ENCODE results near the gene IDUA. TPM values are rescaled to one million over a fixed set of nuclear protein-coding genes. Genes with fewer than 3 reads are reported as not detected.

The IDUA gene
- polyA plus RNA-seq, 1 experiment: 13.2 TPM

DNA sequence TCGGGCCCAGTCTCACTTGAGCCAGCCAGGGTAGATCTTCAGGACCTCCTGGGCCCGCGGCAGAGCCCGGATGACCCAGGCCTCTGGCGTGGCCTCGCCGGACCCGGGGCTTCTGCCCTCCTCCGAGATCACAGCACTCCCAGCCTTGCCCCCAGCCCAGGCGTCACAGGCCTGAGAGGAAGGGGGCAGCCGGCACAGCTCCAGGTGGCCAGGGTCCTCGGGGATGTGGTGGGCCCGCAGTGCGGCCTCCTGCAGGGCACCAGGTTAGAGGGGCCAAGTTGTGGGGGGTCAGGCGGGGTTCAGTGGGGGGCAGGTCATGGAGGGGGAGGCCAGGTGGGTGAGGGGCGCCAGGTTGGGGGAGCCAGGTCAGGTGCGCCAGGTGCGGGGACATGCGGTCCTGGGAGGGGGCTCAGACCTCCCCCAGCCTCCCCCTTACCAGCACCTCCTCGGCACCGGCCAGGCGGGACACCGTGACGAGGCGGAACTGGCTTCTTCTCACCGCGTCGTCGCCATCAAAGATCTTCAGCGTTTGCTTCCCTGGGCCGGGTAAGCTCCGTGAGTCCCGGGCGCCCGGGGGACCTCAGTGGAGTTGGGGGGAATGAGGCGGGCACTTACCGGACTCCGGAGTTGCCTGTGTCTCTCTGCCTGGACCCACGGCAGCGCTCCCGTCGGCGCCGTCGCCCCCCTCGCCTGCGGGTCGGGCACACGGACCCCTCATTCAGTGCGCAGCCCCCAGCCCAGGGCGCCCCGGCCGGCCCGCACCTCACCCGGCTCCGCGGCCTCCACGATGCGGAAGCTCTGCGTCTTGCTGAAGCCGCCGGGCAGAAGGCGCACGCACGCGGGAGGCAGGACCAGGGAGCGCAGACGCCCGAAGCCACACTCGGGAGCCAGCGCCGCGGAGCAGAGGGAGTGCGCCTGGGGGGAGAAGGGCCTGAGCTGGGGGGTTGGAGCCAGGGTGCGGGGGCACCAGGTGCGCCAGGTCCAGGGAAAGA, 19.4 kb upstream of the IDUA start:
- POLR2A ChIA-PET: no interaction called here
- TF ChIP-seq, protein P1, sequence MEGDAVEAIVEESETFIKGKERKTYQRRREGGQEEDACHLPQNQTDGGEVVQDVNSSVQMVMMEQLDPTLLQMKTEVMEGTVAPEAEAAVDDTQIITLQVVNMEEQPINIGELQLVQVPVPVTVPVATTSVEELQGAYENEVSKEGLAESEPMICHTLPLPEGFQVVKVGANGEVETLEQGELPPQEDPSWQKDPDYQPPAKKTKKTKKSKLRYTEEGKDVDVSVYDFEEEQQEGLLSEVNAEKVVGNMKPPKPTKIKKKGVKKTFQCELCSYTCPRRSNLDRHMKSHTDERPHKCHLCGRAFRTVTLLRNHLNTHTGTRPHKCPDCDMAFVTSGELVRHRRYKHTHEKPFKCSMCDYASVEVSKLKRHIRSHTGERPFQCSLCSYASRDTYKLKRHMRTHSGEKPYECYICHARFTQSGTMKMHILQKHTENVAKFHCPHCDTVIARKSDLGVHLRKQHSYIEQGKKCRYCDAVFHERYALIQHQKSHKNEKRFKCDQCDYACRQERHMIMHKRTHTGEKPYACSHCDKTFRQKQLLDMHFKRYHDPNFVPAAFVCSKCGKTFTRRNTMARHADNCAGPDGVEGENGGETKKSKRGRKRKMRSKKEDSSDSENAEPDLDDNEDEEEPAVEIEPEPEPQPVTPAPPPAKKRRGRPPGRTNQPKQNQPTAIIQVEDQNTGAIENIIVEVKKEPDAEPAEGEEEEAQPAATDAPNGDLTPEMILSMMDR (IDR thresholded peaks at IDR 0.05; ENCODE audit: insufficient read depth, low read depth, low read length): no peak
- no peak for DNase-seq (ENCODE audit: low read depth)
- CTCF ChIA-PET: no interaction called here
- Histone ChIP-seq H3K36me3 (ENCODE audit: control insufficient read depth, insufficient read depth, low read length) (peaks cover 25% of the 10 kb centered on the region), H3K27me3 (ENCODE audit: control insufficient read depth, insufficient read depth, low read length) (no peaks in the 10 kb centered on the region), H3K4me3 (ENCODE audit: low read depth, low read length) (no peak overlapping the region)

DNA sequence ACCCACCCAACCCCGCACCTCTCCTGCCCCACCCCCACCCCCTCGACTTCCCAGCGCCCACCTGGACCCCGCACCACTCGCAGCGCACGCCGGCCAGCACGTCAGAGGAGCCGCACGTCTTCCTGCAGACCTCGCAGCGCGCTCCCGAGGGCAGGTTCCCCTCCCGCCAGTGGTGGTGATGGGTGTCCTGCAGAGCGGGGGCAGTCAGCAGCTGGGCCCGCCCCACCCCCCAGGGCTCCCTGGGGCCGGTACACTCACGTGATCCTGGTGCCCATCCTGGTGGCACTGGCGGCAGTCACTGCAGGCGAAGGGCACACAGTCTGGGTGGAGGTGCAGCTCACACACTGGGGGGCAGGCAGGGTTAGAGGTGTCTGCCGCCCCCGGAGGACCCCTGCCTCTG, 18.6 kb upstream of the IDUA start:
- TF ChIP-seq, protein P1 (IDR thresholded peaks at IDR 0.05; ENCODE audit: insufficient read depth, low read depth, low read length): no peak
- ChIA-PET POLR2A (no interaction called here), CTCF (no interaction called here)
- Histone ChIP-seq H3K36me3 (ENCODE audit: control insufficient read depth, insufficient read depth, low read length) (peaks cover 20% of the 10 kb centered on the region), H3K4me3 (ENCODE audit: low read depth, low read length) (no peak overlapping the region), H3K27me3 (ENCODE audit: control insufficient read depth, insufficient read depth, low read length) (no peaks in the 10 kb centered on the region)
- DNase-seq (ENCODE audit: low read depth): no peak

DNA sequence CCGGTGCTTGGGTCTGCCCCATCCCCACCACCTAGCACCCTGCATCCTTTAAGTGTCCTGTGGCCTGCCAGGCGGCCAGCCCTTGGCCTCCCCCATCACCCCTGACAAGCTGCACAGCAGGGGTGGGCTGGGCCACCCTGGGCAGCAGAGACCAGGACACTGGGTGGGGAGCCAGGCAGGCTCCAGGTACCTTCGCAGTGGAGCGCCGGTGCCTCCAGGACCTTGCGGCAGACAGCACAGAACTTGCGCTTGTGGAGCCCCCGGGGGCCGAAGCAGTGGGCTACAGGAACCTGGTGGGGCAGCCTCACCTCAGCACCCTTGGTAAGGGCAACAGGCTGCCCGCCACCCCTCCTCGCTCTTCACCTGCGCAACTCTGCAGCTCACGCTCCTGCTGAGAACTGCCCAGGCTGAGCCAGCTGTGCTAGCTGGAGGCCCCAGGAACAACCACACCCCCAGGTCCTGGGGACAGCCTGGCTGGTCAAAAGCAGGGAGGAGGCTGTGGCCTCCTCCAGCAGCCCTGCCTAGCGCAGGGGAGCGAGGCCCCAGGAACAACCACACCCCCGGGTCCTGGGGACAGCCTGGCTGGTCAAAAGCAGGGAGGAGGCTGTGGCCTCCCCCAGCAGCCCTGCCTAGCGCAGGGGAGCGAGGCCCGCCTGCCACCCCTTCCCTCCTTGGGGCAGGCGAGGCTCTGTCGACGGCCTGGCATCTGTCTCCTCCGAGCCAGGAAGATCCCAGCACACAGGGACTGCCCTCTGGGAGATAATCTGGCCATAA, 18.0 kb upstream of the IDUA start:
- H3K4me3 ChIP-seq (ENCODE audit: low read depth, low read length): no peak overlapping the region
- TF ChIP-seq, protein P1 (IDR thresholded peaks at IDR 0.05; ENCODE audit: insufficient read depth, low read depth, low read length): no peak
- H3K27me3 ChIP-seq (ENCODE audit: control insufficient read depth, insufficient read depth, low read length): no peaks in the 10 kb centered on the region
- POLR2A ChIA-PET: no interaction called here
- CTCF ChIA-PET: no interaction called here
- peaks cover 18% of the 10 kb centered on the region for H3K36me3 ChIP-seq (ENCODE audit: control insufficient read depth, insufficient read depth, low read length)
- no peak for DNase-seq (ENCODE audit: low read depth)

DNA sequence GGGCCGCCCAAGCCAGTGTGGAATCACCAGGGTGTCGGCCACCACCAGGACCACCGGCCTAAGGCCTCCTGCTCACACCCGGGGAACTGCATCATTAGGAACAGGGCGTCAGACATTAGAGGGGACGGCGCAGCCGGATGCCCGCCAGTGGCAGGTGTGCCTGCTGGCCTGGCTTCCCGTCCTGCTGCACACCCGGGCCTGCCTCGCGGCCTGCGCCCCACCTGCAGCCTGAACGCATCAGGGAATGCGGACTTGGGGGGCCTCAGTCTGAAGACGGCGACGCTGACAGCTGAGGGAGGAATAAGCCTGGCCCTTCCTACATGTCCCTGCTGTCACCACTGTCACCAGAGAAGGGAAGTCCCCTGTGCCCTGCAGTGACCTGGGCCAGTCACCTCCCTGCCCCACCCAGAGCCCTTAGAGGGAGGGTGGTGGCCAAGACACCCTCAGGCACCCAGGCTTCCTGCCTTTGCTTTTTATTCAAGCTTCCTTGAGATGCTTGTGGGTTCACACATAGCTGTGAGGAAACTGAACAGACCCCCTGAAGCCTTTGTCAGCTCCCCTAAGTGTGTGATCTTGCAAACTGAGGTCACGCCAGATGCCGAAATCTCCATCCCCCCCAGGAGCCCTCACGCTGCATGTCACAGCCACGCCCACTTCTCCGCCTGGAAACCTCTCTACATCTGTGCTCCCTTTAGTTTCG, 16.6 kb upstream of the IDUA start:
- no peaks in the 10 kb centered on the region for H3K27me3 ChIP-seq (ENCODE audit: control insufficient read depth, insufficient read depth, low read length)
- TF ChIP-seq, protein P1 (IDR thresholded peaks at IDR 0.05; ENCODE audit: insufficient read depth, low read depth, low read length): no peak
- ChIA-PET POLR2A (no interaction called here), CTCF (no interaction called here)
- H3K4me3 ChIP-seq (ENCODE audit: low read depth, low read length): no peak overlapping the region
- DNase-seq (ENCODE audit: low read depth): no peak
- H3K36me3 ChIP-seq (ENCODE audit: control insufficient read depth, insufficient read depth, low read length): peaks cover 15% of the 10 kb centered on the region
